Fibroblast of lung (primary cell): ENCODE measurements around the gene AAR2. TPM values are rescaled to one million over a fixed set of nuclear protein-coding genes. Genes with fewer than 3 reads are reported as not detected.

Experiments used
- DNase-seq, 2 donors: peaks; one replicate each; pipeline versions ENCODE4 v3.0.0 to v3.0.0-alpha.2; 2010; ENCODE audit warnings: low read depth in 2 of 2
- H2AFZ ChIP-seq: 2 replicates; pipeline ENCODE4 v1.5.1; 2012; ENCODE audit warnings: low read length, control low read depth, inconsistent platforms
- H3K27ac ChIP-seq: 2 replicates; pipeline ENCODE4 v1.5.1; 2011; ENCODE audit warnings: low read length, control low read depth; ENCODE audit not compliant: insufficient read depth
- H3K27me3 ChIP-seq: 2 replicates; pipeline ENCODE4 v1.5.1; 2011; ENCODE audit warnings: mild to moderate bottlenecking, low read length; ENCODE audit not compliant: control insufficient read depth, insufficient read depth
- H3K36me3 ChIP-seq: 2 replicates; pipeline ENCODE4 v1.5.1; 2011; ENCODE audit warnings: low read length; ENCODE audit not compliant: control insufficient read depth, insufficient read depth
- H3K4me1 ChIP-seq: 2 replicates; pipeline ENCODE4 v1.5.1; 2011; ENCODE audit warnings: low read length; ENCODE audit not compliant: control insufficient read depth, insufficient read depth; ENCODE audit errors: extremely low read depth
- H3K4me2 ChIP-seq: 2 replicates; pipeline ENCODE4 v1.5.1; 2011; ENCODE audit warnings: low read length, control low read depth; ENCODE audit not compliant: insufficient read depth; ENCODE audit errors: extremely low read depth
- H3K4me3 ChIP-seq, 4 experiments: fragments of 200-600 bp in 1 of 4; sonication (generic) in 1 of 4; replicated peaks in 1 of 4; 2 replicates each; pipeline ENCODE4 v1.5.1; 2011 to 2016; ENCODE audit warnings: low read length in 4 of 4, low read depth in 3 of 4, mild to moderate bottlenecking in 3 of 4, control low read depth in 2 of 4, inconsistent platforms in 1 of 4, mixed read lengths in 1 of 4; ENCODE audit not compliant: insufficient read depth in 1 of 4; ENCODE audit errors: control extremely low read depth in 1 of 4
- H3K79me2 ChIP-seq: 2 replicates; pipeline ENCODE4 v1.5.1; 2012; ENCODE audit warnings: mild to moderate bottlenecking, low read length, inconsistent platforms; ENCODE audit not compliant: control insufficient read depth, insufficient read depth
- H3K9ac ChIP-seq: 2 replicates; pipeline ENCODE4 v1.5.1; 2011; ENCODE audit warnings: mild to moderate bottlenecking, low read length, control low read depth; ENCODE audit not compliant: insufficient read depth
- H3K9me3 ChIP-seq: 2 replicates; pipeline ENCODE4 v1.5.1; 2012; ENCODE audit warnings: low read depth, low read length; ENCODE audit not compliant: control insufficient read depth, insufficient read depth
- H4K20me1 ChIP-seq: 2 replicates; pipeline ENCODE4 v1.5.1; 2011; ENCODE audit warnings: low read length; ENCODE audit not compliant: control insufficient read depth, insufficient read depth; ENCODE audit errors: extremely low read depth
- EZH2 ChIP-seq: IDR thresholded peaks from 2 replicates; pipeline ENCODE4 v1.5.1; 2012; ENCODE audit warnings: low read length, control low read depth, mild to moderate bottlenecking; ENCODE audit errors: missing control alignments
- polyA plus RNA-seq, 2 donors: library from polyadenylated mRNA; depleted of rRNA in 1 of 2; stranded (reverse) in 1 of 2; unstranded in 1 of 2; fragments of >200 nt; gene quantifications; 2 replicates each; pipeline ENCODE4 v1.2.1, GENCODE V29; 2011 to 2012; ENCODE audit warnings: missing spikeins in 1 of 2
- total RNA-seq: library from RNA; depleted of rRNA; stranded (reverse); fragments of >200 nt; gene quantifications from 2 replicates; pipeline ENCODE4 v1.2.1, GENCODE V29; 2014
- TF ChIP-seq, protein P1 (sequence below), 2 donors: IDR thresholded peaks in 1 of 2; conservative IDR thresholded peaks in 1 of 2; 1 replicate in 1 of 2; 2 replicates in 1 of 2; pipeline ENCODE4 v1.5.1; 2011 to 2012; ENCODE audit warnings: low read length in 2 of 2, control low read depth in 1 of 2, inconsistent platforms in 1 of 2, low read depth in 1 of 2, mild to moderate bottlenecking in 1 of 2

The AAR2 gene
- total and polyA plus RNA-seq, 2 donors (not counting 1 experiment from before 2014, with no cell fraction given) = 24.6 to 25.3 TPM

GRCh38 chr20:36275441-36276189 lies 39.3 kb downstream of the AAR2 start:
- Histone ChIP-seq H3K27ac (no peak overlapping the region), H3K4me3 (no peak overlapping the region), H3K79me2 (no peaks in the 10 kb centered on the region), H2AFZ (no peak overlapping the region), H3K27me3 (peaks cover 8% of the 10 kb centered on the region), H3K9me3 (no peaks in the 10 kb centered on the region), H4K20me1 (no peaks in the 10 kb centered on the region), H3K9ac (no peak overlapping the region), H3K36me3 (no peaks in the 10 kb centered on the region), H3K4me1 (no peaks in the 10 kb centered on the region), H3K4me2 (no peak overlapping the region)
- TF ChIP-seq, protein P1, sequence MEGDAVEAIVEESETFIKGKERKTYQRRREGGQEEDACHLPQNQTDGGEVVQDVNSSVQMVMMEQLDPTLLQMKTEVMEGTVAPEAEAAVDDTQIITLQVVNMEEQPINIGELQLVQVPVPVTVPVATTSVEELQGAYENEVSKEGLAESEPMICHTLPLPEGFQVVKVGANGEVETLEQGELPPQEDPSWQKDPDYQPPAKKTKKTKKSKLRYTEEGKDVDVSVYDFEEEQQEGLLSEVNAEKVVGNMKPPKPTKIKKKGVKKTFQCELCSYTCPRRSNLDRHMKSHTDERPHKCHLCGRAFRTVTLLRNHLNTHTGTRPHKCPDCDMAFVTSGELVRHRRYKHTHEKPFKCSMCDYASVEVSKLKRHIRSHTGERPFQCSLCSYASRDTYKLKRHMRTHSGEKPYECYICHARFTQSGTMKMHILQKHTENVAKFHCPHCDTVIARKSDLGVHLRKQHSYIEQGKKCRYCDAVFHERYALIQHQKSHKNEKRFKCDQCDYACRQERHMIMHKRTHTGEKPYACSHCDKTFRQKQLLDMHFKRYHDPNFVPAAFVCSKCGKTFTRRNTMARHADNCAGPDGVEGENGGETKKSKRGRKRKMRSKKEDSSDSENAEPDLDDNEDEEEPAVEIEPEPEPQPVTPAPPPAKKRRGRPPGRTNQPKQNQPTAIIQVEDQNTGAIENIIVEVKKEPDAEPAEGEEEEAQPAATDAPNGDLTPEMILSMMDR (conservative IDR thresholded peaks at IDR 0.05 in 1 of 2, IDR thresholded peaks at IDR 0.05 in 1 of 2; ENCODE audit: low read depth in 1 of 2, low read length in 2 of 2) = no peak
- TF ChIP-seq EZH2 = no peak
- DNase-seq = no peak

DNA sequence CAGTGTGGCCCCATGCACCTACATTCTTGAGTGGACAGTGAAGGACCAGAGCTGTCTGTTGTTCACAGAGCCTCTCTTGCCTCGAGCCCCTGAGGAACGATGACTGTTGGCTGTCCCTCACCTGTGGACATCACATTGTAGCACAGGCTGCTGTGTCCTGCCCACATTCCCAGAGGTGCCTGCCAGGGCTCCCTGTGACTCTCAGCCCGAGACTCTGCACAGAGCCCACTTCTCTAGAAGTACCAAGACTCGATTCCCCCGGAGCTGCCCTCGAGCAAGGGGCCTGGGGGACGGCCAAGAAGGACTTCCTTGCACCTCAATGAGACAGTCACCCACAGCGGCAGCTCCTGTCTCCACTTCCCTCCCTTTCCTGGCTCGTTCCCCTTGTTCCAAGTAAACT lies 41.3 kb downstream of the AAR2 start:
- no peaks in the 10 kb centered on the region for H4K20me1 ChIP-seq
- no peak overlapping the region for H3K4me3 ChIP-seq
- no peaks in the 10 kb centered on the region for H3K36me3 ChIP-seq
- TF ChIP-seq, protein P1 (conservative IDR thresholded peaks at IDR 0.05 in 1 of 2, IDR thresholded peaks at IDR 0.05 in 1 of 2; ENCODE audit: low read depth in 1 of 2, low read length in 2 of 2) = no peak
- TF ChIP-seq EZH2 = no peak
- H3K27me3 ChIP-seq = peaks cover 8% of the 10 kb centered on the region
- no peak overlapping the region for H3K27ac ChIP-seq
- H3K79me2 ChIP-seq = no peaks in the 10 kb centered on the region
- DNase-seq = no peak
- no peaks in the 10 kb centered on the region for H3K4me1 ChIP-seq
- H2AFZ ChIP-seq = no peak overlapping the region
- H3K9me3 ChIP-seq = no peaks in the 10 kb centered on the region
- H3K4me2 ChIP-seq = no peak overlapping the region
- H3K9ac ChIP-seq = no peak overlapping the region

GRCh38 chr20:36279362-36279761 lies 43.1 kb downstream of the AAR2 start:
- Histone ChIP-seq H4K20me1 (no peaks in the 10 kb centered on the region), H3K4me3 (no peak overlapping the region), H3K36me3 (no peaks in the 10 kb centered on the region), H3K4me1 (no peaks in the 10 kb centered on the region), H3K9ac (no peak overlapping the region), H2AFZ (no peak overlapping the region), H3K27ac (no peak overlapping the region), H3K9me3 (no peaks in the 10 kb centered on the region), H3K4me2 (no peak overlapping the region), H3K79me2 (no peaks in the 10 kb centered on the region), H3K27me3 (peaks cover 11% of the 10 kb centered on the region)
- TF ChIP-seq EZH2 = no peak
- TF ChIP-seq, protein P1 (conservative IDR thresholded peaks at IDR 0.05 in 1 of 2, IDR thresholded peaks at IDR 0.05 in 1 of 2; ENCODE audit: low read depth in 1 of 2, low read length in 2 of 2) = no peak
- no peak for DNase-seq
